GM23338 (cell line): ENCODE measurements around the gene LRRC3.

Experiments used
- CTCF ChIP-seq, 2 experiments: fragments of 200-600 bp in 1 of 2; sonication (generic) in 1 of 2; conservative IDR thresholded peaks; 2 replicates each; pipeline versions ENCODE4 v1.5.1 to v1.6.1; 2016 to 2017; ENCODE audit warnings: antibody characterized with exemption in 2 of 2, low read depth in 2 of 2, mild to moderate bottlenecking in 2 of 2, moderate library complexity in 1 of 2
- EZH2 ChIP-seq: fragments of 200-600 bp; sonication (generic); IDR thresholded peaks from one replicate; pipeline ENCODE4 v1.8.0; 2017; ENCODE audit warnings: antibody characterized with exemption, mild to moderate bottlenecking, low read depth; ENCODE audit not compliant: unreplicated experiment
- EZH2phosphoT487 ChIP-seq: fragments of 200-600 bp; sonication (generic); IDR thresholded peaks from one replicate; pipeline ENCODE4 v1.8.1; 2018; ENCODE audit warnings: antibody characterized with exemption; ENCODE audit not compliant: unreplicated experiment

GRCh38 chr21:44485796-44486195 lies 30.5 kb downstream of the LRRC3 start:
- TF ChIP-seq EZH2phosphoT487: no peak
- TF ChIP-seq CTCF (conservative IDR thresholded peaks at IDR 0.05; ENCODE audit: low read depth in 2 of 2): no peak
- no peak for TF ChIP-seq EZH2
